Measurements from ENCODE around the gene MDFIC2.
A peak's percentile ranks its signal among the peaks of the same experiment; 100 is the strongest.

Gene MDFIC2

DNA sequence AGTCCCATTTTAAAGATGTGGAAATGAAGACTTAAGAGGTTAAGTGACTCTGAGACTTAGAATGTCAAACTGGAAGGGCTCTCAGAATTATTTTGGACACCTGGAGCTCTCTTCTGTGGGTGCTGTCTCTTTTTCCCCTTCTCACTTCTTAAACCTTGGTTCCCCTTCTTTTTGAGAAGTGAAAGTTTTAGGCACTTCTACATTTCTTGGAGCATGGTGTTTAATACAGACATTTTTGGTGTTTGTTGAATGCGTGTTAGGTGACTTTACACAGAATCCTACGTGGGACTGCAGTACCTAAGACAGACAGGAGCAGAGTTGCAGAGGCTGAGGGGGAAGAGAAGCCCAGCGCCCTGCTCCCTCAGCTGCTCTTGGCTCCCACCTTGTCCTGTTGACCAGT, 133.3 kb downstream of the MDFIC2 start:
- peak; percentile 15 for DNase-seq (ENCODE audit: low read depth)
- no peak overlapping the region for H3K4me3 ChIP-seq (ENCODE audit: low read depth, low read length)
- TF ChIP-seq, protein P1, sequence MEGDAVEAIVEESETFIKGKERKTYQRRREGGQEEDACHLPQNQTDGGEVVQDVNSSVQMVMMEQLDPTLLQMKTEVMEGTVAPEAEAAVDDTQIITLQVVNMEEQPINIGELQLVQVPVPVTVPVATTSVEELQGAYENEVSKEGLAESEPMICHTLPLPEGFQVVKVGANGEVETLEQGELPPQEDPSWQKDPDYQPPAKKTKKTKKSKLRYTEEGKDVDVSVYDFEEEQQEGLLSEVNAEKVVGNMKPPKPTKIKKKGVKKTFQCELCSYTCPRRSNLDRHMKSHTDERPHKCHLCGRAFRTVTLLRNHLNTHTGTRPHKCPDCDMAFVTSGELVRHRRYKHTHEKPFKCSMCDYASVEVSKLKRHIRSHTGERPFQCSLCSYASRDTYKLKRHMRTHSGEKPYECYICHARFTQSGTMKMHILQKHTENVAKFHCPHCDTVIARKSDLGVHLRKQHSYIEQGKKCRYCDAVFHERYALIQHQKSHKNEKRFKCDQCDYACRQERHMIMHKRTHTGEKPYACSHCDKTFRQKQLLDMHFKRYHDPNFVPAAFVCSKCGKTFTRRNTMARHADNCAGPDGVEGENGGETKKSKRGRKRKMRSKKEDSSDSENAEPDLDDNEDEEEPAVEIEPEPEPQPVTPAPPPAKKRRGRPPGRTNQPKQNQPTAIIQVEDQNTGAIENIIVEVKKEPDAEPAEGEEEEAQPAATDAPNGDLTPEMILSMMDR (IDR thresholded peaks at IDR 0.05; ENCODE audit: insufficient read depth, low read depth, low read length, missing control alignments), result no peak

DNA sequence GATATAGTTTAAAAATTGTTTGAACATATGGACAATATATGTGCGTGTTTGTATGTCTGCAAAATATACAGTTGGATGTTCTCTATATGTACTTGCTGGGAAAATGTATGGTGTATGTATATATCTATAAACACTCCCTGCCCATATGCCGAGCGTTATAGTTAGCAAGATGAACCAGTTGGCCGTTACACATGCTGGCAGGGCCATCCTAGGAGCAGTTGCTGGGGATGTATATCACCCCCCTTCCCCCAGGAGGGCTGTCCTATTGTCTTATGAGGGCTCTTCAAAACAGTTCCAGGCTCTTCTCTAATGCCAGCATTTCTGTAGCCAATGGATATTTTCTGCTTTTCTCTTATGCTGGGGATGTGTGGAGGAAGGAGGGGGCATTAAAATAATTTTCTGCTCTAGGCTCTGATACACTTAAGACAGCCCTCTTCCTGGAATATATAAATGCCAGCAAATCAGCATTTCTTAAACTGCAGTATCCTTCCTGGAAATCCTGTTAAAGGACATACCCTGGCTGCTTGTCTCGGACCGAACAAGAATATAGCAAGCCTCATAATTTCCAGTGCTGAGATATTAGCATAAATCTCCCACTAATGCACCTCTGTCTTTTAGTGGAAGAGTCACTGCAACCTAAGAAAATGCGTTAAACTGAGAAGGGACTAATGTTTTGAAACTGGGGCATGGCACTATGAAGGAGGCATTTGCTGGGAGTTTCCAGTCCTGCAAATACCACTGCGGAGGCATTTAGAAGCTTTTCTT, 134.4 kb downstream of the MDFIC2 start:
- no peak overlapping the region for H3K4me3 ChIP-seq (ENCODE audit: low read depth, low read length)
- TF ChIP-seq, protein P1 (IDR thresholded peaks at IDR 0.05; ENCODE audit: insufficient read depth, low read depth, low read length, missing control alignments), result no peak
- DNase-seq (ENCODE audit: low read depth), result no peak

DNA sequence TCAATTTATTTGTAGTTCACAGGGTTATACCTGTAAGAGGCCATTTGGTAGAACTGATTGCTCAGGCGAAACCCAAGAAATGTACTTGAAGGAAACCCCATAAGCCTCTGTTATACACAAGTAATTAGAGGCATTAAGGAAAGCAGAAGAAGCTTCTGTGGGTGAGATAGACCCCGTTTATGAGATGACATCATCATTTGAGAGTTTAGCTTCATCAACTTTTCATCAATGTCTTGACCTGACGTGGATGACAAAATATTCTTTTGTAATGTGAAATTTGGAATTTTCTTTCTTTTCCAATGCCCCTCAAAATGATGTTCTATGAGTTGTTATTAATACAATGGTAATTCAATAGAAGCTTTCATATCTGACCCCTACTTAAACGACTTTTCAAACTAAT, 136.2 kb downstream of the MDFIC2 start:
- no peak overlapping the region for H3K4me3 ChIP-seq (ENCODE audit: low read depth, low read length)
- no peak for DNase-seq (ENCODE audit: low read depth)
- TF ChIP-seq, protein P1 (IDR thresholded peaks at IDR 0.05; ENCODE audit: insufficient read depth, low read depth, low read length, missing control alignments), result no peak

DNA sequence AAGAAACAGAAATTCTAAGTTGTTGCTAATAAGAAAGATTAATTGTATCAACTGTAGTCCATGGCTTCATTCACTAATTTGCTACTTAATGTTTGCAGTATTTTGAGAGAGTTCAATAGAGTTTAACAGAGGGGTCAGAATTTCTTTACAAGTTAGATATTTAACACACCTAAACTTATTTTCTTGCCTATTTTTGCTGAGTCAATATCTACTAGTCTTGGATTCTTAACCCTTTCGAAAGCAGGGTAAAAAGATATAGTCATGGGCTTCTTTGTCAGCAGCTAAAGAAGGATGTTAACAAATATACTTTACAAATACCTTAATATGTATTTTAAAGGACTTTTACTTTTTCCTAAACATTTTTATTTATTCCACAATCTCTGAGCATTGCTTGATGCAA, 155.6 kb downstream of the MDFIC2 start:
- no peak for DNase-seq (ENCODE audit: low read depth)
- no peak overlapping the region for H3K4me3 ChIP-seq (ENCODE audit: low read depth, low read length)
- TF ChIP-seq, protein P1 (IDR thresholded peaks at IDR 0.05; ENCODE audit: insufficient read depth, low read depth, low read length, missing control alignments), result no peak

DNA sequence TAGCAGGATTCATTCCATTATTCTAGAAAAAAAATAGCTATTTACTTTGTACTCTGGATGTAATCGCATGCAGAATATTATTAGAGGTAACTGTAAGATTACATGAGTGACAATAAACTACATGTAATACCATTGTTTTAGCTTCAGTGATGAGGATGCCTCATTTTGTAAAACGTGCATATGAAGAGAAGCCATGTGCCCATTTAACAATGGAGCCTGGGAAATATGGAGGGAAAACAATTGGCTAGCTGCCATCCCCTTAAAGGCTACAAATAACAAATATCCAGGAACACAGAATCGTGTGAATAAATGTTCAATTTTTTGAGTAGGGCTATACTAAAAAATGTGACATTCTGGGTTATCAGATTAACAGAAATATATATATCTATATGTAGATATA, 161.8 kb downstream of the MDFIC2 start:
- DNase-seq (ENCODE audit: low read depth), result no peak
- H3K4me3 ChIP-seq (ENCODE audit: low read depth, low read length), result no peak overlapping the region
- TF ChIP-seq, protein P1 (IDR thresholded peaks at IDR 0.05; ENCODE audit: insufficient read depth, low read depth, low read length, missing control alignments), result no peak

DNA sequence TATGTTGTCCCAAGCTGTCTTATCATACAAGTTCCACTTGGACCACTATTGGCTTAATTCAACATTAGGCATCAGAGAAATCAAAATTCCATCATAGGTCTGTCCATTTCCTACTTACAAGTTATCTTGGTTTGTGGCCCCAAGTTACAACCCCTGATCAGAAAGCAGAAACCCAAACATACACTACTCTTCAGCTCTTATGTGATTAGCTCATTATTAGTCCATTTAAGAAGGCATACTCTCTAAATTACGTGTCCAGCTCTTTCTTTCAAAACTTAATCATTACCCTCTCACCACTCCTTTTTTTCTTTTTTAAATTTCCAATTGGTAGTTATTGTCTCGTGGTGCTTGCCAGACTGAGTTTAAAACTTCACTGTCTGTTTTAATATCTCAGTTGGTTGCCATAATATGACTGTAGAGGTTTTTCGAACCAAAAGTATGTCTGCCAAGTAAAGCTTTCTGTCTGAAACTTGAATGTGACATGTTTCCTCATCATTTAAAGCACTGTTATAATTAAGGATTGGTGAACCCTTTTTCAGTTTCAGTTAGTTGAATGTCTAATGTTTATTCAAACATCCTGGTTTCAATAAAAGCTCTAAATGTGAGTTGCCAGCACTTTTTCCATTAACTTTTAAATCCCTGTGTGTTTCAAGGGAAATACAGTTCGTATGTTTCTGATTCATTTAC, 162.6 kb downstream of the MDFIC2 start:
- DNase-seq (ENCODE audit: low read depth), result no peak

More for the DNA sequence above, 162.6 kb downstream of the MDFIC2 start:
- TF ChIP-seq, protein P1 (IDR thresholded peaks at IDR 0.05; ENCODE audit: insufficient read depth, low read depth, low read length, missing control alignments), result no peak
- no peak overlapping the region for H3K4me3 ChIP-seq (ENCODE audit: low read depth, low read length)

All from GM12865 (cell line).